Measurements from ENCODE around the gene TBL1XR1.
"Not testable (repeated sequence)": the region's sequence is repeated elsewhere in the genome, so short reads cannot be mapped to it uniquely, and the experiment has no call there.

TBL1XR1 gene

DNA sequence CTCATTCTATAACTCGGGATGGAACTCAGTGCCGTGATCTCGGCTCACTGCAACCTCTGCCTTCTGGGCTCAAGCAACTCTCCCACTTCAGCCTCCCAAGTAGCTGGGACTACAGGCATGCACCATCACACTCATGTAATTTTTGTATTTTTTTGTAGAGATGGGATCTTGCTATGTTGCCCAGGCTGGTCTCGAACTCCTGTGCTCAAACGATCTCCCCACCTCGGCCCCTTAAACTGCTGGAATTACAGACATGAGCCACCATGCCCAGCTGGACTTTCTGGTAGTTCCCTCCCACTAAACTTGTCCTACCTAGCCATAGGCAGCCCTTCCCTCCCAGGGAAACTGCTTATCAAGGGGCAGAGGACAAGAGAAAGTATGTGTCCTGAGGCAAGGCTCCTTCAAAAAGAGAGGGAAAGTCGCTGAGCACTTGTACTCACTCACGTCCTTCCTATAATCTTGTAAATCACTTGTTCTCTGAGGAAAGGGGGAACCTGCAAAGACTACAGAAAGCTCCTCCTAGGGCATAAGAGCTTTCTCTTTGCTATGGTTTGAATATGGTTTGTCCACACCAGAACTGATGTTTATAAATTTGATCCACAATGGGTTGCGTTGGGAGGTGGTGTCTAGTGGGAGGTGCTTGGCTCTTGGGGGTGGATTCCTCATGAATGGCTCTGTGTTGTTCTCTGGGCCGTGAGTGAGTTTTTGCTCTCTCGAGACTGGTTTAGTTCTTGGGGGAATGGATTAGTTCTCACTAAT lies 13.6 kb upstream of the TBL1XR1 start:
- in situ Hi-C loops (cut with HindIII; ENCODE audit: low sequenced_read_pairs) = loop anchor here (25.0 kb wide), 1 partner anchor 126 kb away; no protein-coding TSS in a partner anchor
- DNase-seq (ENCODE audit: low read depth) = no peak

GRCh38 chr3:177209509-177209908 lies 12.2 kb upstream of the TBL1XR1 start:
- TF ChIP-seq, protein P1, sequence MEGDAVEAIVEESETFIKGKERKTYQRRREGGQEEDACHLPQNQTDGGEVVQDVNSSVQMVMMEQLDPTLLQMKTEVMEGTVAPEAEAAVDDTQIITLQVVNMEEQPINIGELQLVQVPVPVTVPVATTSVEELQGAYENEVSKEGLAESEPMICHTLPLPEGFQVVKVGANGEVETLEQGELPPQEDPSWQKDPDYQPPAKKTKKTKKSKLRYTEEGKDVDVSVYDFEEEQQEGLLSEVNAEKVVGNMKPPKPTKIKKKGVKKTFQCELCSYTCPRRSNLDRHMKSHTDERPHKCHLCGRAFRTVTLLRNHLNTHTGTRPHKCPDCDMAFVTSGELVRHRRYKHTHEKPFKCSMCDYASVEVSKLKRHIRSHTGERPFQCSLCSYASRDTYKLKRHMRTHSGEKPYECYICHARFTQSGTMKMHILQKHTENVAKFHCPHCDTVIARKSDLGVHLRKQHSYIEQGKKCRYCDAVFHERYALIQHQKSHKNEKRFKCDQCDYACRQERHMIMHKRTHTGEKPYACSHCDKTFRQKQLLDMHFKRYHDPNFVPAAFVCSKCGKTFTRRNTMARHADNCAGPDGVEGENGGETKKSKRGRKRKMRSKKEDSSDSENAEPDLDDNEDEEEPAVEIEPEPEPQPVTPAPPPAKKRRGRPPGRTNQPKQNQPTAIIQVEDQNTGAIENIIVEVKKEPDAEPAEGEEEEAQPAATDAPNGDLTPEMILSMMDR (IDR thresholded peaks at IDR 0.05; ENCODE audit: low read depth, low read length, missing control alignments) = no peak
- no peak overlapping the region for H3K4me3 ChIP-seq (ENCODE audit: low read depth, low read length)
- in situ Hi-C loops (cut with HindIII; ENCODE audit: low sequenced_read_pairs) = loop anchor here (25.0 kb wide), 1 partner anchor 128 kb away; no protein-coding TSS in a partner anchor
- no peak for DNase-seq (ENCODE audit: low read depth)

More for the DNA sequence above, 13.6 kb upstream of the TBL1XR1 start:
- TF ChIP-seq, protein P1 (IDR thresholded peaks at IDR 0.05; ENCODE audit: low read depth, low read length, missing control alignments) = no peak
- no peak overlapping the region for H3K4me3 ChIP-seq (ENCODE audit: low read depth, low read length)

DNA sequence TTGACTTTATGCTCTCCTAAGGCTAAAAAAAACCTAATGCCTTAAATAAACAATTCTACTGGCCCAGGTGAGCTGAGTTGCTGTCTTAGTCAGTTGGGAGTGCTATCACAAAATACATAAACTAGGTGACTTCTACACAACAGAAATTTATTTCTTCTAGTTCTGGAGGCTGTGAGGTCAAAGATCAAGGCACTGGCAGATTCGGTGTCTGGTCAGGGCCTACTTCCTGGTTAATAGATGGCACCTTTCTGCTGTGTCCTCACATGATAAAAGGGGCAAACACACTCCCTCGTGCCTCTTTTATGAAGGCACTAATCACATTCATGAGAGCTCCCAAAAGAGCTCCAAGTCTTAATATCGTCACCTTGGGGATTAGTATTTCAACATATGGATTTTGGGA lies 11.5 kb upstream of the TBL1XR1 start:
- DNase-seq (ENCODE audit: low read depth) = no peak
- in situ Hi-C loops (cut with HindIII; ENCODE audit: low sequenced_read_pairs) = loop anchor here (25.0 kb wide), 1 partner anchor 129 kb away; no protein-coding TSS in a partner anchor
- no peak overlapping the region for H3K4me3 ChIP-seq (ENCODE audit: low read depth, low read length)
- TF ChIP-seq, protein P1 (IDR thresholded peaks at IDR 0.05; ENCODE audit: low read depth, low read length, missing control alignments) = no peak

DNA sequence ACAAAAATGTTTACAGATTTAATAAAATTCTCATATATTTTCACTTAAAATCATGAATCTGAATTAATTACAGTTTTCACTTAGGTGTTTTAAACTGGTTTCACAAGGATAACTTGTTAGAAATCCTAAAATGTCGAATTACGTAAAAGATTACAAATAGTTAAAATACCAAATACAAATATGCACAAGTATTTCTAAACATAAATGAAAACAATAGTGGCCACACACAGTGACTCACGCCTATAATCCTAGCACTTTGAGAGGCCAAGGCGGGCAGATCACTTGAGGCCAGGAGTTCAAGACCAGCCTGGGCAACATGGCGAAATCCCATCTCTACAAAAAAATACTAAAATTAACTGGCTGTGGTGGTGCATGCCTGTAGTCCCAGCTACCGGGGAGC lies 10.9 kb upstream of the TBL1XR1 start:
- in situ Hi-C loops (cut with HindIII; ENCODE audit: low sequenced_read_pairs) = loop anchor here (25.0 kb wide), 1 partner anchor 129 kb away; no protein-coding TSS in a partner anchor
- TF ChIP-seq, protein P1 (IDR thresholded peaks at IDR 0.05; ENCODE audit: low read depth, low read length, missing control alignments) = no peak
- no peak overlapping the region for H3K4me3 ChIP-seq (ENCODE audit: low read depth, low read length)
- DNase-seq (ENCODE audit: low read depth) = no peak

GRCh38 chr3:177206936-177207335 lies 9.7 kb upstream of the TBL1XR1 start:
- in situ Hi-C loops (cut with HindIII; ENCODE audit: low sequenced_read_pairs) = loop anchor here (25.0 kb wide), 1 partner anchor 130 kb away; no protein-coding TSS in a partner anchor
- no peak for DNase-seq (ENCODE audit: low read depth)
- TF ChIP-seq, protein P1 (IDR thresholded peaks at IDR 0.05; ENCODE audit: low read depth, low read length, missing control alignments) = no peak
- no peak overlapping the region for H3K4me3 ChIP-seq (ENCODE audit: low read depth, low read length)

GRCh38 chr3:177203689-177204395 lies 6.6 kb upstream of the TBL1XR1 start:
- no peak overlapping the region for H3K4me3 ChIP-seq (ENCODE audit: low read depth, low read length)
- TF ChIP-seq, protein P1 (IDR thresholded peaks at IDR 0.05; ENCODE audit: low read depth, low read length, missing control alignments) = no peak
- in situ Hi-C loops (cut with HindIII; ENCODE audit: low sequenced_read_pairs) = loop anchor here (25.0 kb wide), 1 partner anchor 133 kb away; no protein-coding TSS in a partner anchor
- DNase-seq (ENCODE audit: low read depth) = no peak

DNA sequence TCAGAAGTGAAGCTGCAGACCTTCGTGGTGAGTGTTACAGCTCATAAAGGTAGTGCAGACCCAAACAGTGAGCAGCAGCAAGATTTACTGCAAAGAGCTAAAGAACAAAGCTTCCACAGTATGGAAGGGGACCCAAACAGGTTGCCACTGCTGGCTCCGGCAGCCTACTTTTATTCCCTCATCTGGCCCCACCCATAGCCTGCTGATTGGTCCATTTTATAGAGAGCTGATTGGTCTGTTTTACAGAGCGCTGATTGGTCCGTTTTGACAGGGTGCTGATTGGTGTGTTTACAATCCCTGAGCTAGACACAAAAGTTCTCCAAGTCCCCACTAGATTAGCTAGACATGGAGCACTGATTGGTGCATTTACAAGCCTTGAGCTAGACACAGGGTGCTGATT lies 5.7 kb upstream of the TBL1XR1 start:
- DNase-seq (ENCODE audit: low read depth); H3K4me3 ChIP-seq (ENCODE audit: low read depth, low read length): not testable (repeated sequence)
- in situ Hi-C loops (cut with HindIII; ENCODE audit: low sequenced_read_pairs) = loop anchor here (25.0 kb wide), 1 partner anchor 134 kb away; no protein-coding TSS in a partner anchor
